Stimulated activated CD4-positive, alpha-beta T cell treated with anti-CD3 and anti-CD28 coated beads, Interleukin-1b, Interleukin-23, amount 100 ng/mL, for 24 hours (primary cell): Measurements from ENCODE around the gene BRD7.

Experiments used
- DNase-seq, 4 experiments: peaks; one replicate each; pipeline ENCODE4 v3.0.0-alpha.2; 2020; ENCODE audit warnings: low read depth in 4 of 4, low spot score in 1 of 4

BRD7 gene

DNA sequence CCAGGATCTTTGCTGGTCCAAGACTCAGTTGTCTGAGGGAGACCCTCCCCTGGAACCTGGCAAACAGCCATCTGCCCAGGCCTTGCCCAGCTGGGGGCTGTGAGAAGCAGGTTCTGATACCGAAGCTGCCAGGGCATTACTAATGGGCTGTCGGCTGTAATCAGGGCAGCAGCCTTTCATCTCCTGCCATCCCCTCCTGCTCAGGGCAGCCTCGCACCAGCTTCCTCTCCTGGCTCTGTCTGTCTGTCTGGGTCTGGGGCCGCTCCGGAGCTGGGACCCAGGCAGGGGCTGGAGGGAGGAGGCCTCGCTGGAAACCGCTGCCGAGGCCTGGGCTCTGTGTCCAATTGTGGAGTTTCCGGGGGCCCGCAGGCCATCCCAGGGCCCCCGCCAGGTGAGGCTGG lies 21.6 kb upstream of the BRD7 start:
- DNase-seq = no peak

DNA sequence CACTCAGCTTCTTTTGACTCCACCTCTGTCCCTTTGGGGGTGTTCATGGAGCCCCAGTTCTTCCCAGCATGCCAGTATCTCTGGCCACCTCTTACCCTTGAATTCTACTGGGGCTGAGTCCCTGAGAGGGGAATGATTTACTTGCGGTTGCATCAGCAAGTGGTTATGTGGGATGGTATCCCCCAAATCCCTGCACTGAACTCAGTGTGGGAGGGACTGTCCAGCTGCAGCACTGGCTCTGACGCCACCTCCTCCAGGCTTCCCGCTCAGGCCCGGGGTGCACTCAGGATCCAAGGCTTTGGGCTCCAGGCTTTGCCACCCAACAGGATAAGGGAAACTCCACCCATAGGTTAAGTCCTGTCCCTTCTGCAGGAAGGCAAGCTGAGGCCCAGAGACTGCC lies 21.1 kb upstream of the BRD7 start:
- DNase-seq = no peak

DNA sequence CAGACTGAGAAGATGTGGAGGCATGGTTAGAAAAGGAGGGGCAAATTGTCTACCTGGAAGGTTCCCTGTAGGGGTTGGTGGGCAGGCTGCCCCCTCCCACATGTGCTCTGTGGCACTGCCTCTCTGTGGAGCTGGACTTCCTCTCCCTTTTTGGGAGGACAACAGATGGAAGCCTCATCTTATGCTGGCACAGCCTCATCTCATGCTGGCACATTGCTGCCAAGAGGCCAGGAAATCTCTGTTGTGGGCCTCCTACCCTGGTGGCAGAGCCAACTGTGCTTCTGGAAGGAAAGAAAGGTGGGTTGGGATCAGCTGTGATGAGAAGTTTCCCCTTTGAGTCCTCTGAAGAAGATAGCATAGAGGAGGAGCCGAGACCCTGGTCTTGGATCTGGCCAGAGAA lies 19.7 kb upstream of the BRD7 start:
- no peak for DNase-seq

DNA sequence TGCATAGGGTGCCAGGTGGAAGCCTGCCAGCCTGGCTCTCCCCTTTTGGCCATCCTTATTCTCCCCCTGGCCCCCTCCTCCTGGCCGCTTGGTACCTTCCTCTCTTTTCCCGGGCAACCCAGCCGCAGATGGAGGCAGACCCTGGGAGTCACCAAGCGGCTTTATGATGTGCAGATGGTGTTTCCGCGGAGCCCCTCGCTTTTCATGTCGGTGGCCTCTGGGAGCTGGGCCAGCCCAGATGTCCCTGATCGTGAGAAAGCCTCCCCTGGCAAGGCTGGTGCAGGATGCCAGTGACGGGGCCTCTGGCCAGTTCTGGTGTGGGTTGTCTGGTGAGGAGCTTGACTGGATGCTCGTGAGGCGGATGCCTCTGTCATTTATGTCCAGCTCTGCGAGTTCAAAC lies 18.0 kb upstream of the BRD7 start:
- no peak for DNase-seq

DNA sequence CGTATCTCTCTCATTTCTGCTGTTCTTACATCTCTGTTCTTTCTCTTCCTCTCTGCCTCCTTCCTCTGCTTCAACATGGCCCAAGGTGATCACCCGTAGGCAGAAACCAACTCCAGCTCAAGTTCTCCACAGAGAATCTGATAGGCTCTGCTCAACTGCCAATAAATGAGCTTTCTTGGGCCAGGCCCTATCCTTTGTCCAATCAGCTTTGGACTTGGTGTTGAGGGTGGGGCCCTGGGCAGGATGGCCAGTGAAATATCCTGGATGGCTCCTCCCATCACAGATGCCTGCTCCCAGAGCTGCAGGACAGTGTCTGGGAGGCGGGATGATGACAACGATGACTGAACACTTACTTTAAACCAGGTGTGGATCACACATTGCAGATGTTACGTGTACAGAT lies 17.4 kb upstream of the BRD7 start:
- DNase-seq = no peak

DNA sequence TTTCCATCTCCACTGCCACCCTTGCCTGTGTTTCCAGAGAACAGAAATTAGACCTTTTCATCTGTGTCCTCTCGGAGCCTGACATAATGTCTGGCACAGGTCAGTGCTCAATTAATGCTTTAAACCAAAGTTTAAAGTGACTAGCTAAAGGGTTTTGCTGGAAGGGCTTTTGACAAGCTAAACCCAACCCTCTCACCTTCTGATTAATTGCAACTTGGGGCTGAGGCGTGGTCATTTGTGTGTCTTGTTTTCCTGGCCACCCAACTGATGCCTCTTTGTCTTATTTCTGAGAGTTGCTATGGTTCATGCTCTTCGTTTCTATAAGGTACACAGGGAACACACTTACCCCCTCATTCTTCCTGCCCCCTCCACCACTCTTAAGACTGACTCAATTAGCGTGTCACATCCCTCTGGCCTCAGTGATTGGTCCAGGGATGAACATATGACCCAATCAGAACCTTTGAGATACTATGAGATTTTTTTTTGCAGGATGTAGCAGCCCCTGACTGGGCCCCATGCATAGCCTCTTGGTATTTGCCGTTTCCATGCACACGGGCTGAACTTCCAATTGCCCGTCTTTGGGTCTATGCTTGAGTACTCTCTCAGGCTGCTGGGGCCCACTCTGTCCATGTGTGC lies 15.8 kb upstream of the BRD7 start:
- no peak for DNase-seq

DNA sequence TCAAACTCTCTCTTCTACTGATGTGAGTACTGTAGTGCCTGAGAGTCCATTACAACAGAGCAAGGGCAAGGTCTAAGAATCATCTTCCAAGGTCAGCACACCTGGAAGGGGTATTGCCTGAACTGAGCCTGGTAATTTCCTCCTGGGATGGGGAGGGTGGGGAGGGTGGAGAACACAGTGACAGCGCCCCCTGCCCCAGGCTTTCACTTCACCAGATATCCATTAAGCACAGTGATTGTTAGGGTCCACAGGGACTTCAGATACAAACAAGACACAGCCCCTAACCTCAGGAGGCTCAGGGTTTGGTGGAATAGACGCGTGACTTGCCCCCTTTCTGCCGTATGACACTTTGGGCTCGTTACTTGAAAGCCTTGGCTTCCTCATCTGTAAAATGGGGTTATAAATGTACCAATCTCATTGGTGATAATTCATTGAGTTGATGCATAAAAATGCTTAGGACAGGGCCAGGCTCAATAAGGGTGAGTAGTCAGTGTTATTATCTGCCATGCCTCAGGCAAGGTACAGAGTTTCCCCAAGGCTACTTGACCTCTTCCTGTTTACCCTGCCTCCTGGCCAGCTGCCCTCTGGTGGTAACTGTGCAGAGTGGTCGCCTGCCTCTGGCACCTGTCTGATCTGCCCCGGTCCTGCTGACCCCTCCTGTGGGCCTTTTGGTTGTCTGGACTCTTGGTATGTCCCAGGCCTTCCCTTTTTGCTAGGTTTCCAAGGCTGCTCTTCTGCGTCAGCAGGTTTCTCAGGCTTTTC lies 13.1 kb upstream of the BRD7 start:
- DNase-seq = no peak

DNA sequence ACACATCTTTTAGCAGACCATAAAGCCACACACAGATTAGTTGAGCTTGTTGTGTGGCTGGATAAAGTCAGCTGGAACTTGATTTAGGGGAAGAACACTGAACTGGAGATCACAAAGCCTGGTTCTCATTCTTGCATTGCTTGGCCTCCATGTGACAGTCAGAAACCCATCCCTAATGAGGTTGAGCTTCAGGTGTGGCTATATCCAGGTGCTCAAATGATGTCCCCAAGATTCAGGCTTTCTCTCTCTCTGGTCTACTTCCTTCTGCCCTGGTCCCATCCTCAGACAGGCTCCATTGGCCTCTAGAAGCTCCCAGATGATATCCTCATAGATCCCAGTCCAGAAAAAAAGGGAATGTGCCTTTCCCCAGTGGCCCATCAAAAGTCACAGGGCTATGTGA lies 9.6 kb upstream of the BRD7 start:
- DNase-seq = no peak

DNA sequence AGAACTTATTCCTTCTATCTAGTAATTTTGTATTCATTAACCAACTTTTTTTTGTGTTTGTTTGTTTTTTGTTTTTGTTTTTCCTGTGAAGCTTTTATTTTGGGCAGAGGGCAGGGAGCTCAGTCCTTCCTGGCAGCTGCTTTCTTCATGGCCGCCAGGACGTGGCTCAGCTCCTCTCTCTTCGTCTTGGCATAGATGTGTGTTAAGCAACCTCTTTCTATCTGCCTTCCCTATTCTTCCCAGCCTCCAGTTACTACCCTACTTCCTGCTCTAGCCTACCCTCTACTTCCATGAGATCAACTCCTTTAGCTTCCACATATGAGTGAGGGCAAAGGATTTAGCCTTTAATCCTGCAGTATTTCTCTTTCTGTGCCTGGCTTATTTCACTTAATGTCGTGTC lies 8.2 kb upstream of the BRD7 start:
- DNase-seq = no peak

DNA sequence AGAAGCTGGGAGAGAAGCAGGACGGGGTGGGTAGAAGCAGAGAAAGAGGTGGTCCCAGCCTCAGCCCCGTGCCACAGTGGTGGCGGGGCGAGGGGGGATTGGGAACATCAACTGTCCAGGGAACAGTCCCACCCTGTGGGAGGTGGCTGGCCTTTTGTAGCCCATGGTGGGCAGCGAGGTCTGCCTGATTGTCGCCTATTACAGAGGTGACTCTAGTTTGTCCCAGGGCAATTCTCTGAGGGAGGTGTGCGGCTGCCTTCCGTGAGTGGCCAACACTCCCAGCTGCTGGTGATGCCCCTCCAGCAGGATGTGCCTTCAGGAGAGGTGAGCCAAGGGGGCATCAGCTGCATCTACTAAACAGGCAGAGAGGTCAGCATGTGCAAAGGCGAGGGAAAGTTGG lies 5.0 kb upstream of the BRD7 start:
- DNase-seq = no peak

DNA sequence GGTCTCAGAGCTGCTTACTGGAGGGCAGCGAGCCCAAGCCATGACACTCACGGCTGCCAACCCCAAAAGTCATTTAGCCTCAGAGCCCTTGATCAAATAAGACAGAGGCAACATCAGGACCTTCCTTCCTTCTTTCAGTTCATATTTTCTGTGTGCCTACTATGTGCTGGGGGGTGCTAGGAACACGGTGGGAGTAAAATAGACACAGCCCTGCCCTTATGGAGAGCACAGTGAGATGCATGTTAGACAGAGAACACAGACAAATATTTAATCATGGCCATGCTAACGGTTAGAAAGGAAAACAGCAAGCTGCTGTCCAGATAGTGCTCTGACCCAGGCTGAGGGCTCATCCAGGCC lies 4.5 kb upstream of the BRD7 start:
- no peak for DNase-seq

DNA sequence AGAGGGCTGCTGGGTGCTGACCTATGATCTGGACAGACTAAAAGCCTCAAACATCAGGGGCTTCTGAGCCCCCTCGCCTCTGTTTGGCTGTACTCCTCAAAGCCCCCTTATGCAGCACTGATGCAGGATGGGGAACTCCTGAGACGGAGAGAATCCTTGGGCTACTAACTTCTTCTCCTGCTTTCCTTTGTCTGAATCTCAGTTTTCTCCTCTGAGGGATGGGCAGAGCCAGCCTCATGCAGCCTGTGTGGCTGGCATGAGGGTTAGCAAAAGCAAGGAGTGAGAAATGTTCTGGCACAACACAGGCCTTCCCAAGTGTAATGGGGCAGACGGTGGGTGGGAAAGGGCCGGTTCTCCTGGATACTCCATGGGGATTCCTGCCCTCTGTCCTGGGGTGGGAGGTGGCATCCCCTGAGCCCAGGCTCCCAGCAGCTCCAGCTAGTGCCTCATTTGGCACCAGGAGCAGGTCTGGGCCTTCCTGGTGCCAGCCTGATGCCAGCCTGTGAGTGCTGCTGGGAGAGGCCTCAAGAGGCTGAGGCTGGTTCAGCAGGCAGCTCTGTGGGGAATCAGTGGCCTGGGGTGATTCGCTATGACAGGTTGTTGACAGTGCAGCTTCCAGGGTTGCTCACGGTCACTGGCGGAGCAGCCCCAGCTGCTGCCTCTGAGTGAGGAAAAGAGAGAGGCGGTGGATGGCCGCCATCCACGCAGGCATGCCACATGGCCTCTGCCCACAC lies 4.0 kb upstream of the BRD7 start:
- DNase-seq = no peak

DNA sequence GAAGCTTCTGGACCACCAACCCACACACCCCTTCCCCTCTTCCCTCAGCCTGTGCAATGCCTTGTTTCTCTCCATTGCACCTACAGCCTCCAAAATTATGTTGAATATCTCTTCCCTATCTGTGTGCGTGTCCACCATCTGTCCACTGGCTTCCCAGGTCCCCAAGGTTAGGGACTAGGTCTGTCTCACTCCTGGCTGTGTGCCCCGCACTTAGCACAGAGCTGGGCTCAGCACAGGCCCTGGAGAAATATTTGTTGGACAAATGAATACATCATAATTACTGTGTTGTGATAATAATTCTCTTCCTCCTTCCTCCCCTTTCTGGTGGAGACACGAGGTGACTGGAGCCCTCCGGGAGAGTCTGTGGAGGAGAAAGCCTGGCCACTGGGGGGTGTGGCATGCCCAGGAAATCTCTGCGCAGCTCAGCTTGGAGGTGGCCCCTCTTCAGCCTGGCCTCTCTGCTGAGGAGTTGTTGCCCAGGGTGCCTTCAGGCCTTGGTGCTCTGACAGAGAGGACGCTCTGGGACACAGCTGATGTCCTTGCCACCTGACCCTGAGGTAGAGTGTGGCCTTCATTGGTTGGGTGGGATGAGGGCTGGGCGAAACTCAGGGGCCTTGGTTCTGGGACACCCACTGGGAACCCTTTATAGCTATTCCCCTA lies 3.3 kb upstream of the BRD7 start:
- DNase-seq = no peak

DNA sequence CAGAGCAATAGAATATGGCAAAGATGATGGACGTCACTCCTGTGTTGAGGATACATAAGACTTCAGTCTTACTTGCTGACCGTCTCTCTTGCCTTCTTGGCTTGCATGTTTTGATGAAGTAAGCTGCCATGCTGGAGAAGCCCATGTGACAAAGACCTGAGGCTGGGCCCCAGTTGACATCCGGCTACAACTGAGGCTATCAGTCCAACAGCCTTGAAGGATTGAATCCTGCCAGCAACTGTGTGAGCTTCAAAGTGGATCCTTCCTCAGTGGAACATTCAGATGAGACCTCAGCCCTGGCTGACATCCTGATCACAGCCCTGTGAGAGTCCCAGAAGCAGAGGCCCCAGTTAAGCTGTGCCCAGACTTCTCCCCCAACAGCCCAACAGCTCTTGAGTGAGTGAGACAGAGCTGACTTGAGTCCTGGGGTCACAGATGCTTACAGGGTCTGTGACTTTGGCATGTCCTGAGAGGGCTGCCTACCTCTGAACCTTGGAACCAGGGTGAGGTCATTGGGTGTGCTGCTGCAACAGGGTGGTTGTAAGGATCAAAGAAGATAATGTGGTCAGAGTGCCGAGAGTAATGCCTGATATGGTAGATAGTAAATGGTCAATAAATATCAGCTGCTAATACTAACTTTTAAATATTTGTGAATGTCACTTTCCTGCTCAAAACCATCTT lies 2.4 kb upstream of the BRD7 start:
- DNase-seq = no peak

DNA sequence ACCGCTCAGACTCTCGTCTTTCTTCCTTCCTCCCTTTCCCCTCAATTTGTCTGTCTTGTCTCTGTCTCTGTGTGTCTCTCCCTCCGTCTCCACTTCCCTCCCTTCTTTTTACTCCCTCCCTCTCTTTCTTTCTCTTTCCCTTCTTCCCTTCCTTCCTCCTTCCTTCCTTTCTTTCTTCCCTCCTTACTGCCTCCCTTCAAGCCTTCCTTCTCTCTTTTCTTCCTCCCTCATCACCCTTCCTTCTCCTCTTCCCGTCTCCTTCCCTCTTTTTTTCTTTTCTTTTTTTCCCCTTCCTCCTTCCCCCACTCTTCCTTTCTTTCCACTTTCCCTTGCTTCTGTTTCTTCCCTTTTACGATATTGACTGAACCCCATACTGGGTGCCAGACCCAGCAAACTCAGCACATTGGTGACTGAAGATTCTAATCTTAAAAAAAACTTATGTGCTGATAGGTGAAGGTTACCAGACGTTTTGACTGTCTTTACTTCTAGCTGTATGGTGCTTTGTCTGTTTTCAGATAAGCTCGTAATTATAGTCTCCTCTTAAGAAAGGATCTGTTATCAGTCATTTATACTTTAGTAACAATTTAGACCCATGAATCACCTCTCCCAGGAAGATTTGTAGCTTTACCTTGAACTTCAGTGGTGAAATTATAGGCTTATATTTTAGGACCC lies 481 bp upstream of the BRD7 start:
- DNase-seq = no peak

DNA sequence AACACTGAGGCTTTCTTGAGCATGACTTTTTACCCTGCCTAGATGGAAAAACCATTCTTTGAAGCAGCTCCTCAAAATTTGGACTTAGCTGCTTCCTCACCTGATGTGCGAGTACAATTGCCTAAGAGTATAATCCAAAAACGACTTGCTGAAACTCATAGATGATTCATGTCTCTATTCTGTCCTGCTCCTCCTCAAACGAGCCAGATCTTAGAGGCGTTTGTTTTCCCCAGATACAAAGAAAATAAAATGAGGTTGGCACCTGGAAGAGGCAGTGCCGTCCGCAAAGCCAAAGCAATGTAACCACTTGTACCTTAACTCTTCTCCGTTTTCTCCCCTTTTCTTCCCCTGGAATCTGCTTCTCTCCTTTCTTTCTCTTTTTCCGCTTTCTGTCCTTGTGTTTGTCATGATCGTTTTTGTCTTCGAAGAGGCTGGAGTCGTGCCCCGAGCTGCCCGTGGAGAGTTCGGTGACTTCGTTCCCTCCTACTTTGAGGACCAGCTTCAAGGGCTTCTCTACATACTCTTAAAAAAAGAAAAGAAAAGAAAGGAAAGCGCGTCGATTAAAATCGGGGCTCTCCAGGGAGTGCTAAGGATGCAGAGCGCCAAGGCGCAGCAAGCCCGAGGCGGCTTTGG lies 895 bp downstream of the BRD7 start:
- peak in 1 of 4 experiments; percentile 0 for DNase-seq

DNA sequence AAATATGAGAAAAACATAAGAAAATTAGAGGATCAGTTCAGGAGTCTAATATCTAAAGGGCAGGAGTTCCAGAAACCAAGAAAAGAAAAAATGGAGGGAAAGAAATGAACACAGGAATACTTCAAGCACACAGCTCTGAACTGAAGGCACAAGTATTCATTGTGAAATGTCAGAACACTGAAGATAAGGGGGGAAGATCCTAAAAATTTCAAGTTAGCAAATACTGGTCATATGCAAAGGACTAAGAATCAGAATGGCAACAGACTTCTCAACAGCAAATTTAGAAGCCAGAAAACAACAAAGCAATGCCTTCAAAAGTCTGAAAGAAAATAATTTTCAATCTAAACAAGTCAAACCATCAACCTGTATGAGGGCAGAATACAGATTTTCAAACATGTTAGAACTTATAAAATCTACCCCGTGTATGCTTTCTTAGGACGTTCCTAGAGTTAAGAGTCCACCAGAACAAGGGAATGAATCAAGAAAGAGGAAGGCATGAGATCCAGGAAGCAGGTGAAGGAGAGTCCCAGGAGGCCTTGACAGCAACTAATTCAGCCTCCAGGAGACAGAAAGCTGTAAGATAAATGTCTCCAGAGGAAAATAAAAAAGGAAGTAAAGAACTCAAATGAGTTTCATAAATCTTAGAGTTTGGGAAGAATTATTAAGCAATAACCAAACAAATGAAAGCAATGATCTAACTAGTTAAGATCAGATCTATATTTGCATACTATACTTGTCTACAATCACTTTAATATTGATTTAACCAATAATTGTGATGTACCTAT lies 2.8 kb downstream of the BRD7 start:
- DNase-seq = no peak

DNA sequence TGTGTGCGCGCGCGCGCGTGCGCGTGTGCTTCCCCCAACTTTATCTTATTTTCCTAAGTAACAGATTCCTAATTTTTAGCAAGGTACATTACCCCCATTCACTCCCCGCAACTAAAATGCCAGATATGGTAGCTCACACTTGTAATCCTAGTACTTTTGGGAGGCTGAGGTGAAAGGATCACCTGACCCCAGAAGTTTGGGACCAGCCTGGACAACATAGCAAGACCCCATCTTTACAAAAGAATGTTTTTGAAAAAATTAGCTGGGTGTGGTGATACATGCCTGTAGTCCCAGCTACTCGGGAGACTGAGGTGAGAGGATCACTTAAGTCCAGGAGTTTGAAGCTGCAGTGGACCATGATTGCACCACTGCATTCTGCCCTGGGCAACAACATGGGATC lies 5.1 kb downstream of the BRD7 start:
- no peak for DNase-seq

DNA sequence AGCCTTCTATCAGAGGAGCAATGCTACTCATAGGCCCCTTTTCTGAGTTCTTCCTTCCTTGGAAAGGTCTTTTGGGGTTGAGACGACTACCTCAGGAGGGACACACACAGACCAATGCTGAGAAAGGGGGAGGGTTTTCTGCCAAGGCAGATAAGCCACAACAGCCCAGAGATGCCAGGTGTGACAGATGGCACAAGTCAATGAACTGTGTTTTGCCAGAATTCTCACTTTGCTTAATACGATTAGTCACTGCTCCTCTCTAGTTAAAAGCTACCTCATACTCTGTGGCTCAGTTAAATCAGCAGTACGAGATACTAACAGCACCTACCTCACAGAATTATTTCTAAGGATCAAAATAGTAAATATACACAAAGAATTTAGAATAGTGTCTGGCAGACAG lies 8.0 kb downstream of the BRD7 start:
- DNase-seq = no peak
